Heart right ventricle (tissue), 16 donors: ENCODE results near the gene PBX4. TPM values are rescaled to one million over a fixed set of nuclear protein-coding genes. Genes with fewer than 3 reads are reported as not detected.

Experiments
- ATAC-seq, 8 donors: fragments of 200-7000 bp; cut with Tn5 transposase; one replicate each; pipeline ENCODE4 v1.9.1; 2020; ENCODE audit warnings: mild to moderate bottlenecking in 8 of 8, moderate library complexity in 8 of 8, moderate number of reproducible peaks in 1 of 8
- DNase-seq, 2 donors: peaks; one replicate each; pipeline ENCODE4 v3.0.0-alpha.2; 2020
- H3K27ac ChIP-seq, 10 donors: fragments of 200-600 bp; sonication (generic) in 2 of 10; one replicate each; pipeline versions ENCODE4 v1.5.0 to v1.8.0; 2020 to 2022; ENCODE audit warnings: mild to moderate bottlenecking in 3 of 10
- H3K27me3 ChIP-seq, 7 donors: fragments of 200-600 bp; one replicate each; pipeline ENCODE4 v1.8.0; 2021 to 2022; ENCODE audit warnings: mild to moderate bottlenecking in 2 of 7
- H3K36me3 ChIP-seq, 9 donors: fragments of 200-600 bp; sonication (generic) in 1 of 9; one replicate each; pipeline versions ENCODE4 v1.5.0 to v1.8.0; 2020 to 2022; ENCODE audit warnings: mild to moderate bottlenecking in 2 of 9
- H3K4me1 ChIP-seq, 9 donors: fragments of 200-600 bp; sonication (generic) in 1 of 9; one replicate each; pipeline versions ENCODE4 v1.5.0 to v1.8.0; 2020 to 2022; ENCODE audit warnings: mild to moderate bottlenecking in 4 of 9
- H3K4me3 ChIP-seq, 10 donors: fragments of 200-600 bp; sonication (generic) in 2 of 10; one replicate each; pipeline versions ENCODE4 v1.5.0 to v1.8.0; 2020 to 2022; ENCODE audit warnings: mild to moderate bottlenecking in 7 of 10, moderate library complexity in 2 of 10
- H3K9me3 ChIP-seq, 11 donors: fragments of 200-600 bp in 10 of 11; sonication (generic) in 2 of 11; one replicate each; pipeline versions ENCODE4 v1.5.0 to v1.8.0; 2013 to 2022; ENCODE audit warnings: mild to moderate bottlenecking in 2 of 11, control low read depth in 1 of 11, moderate library complexity in 1 of 11
- CTCF ChIP-seq, 9 donors: fragments of 200-600 bp; sonication (generic) in 2 of 9; IDR thresholded peaks; one replicate each; pipeline versions ENCODE4 v1.5.0 to v1.8.0; 2021 to 2022; ENCODE audit warnings: antibody characterized with exemption in 9 of 9, mild to moderate bottlenecking in 5 of 9, moderate library complexity in 1 of 9
- WGBS, 2 donors: extraction: QIAGEN DNeasy Blood & Tissue Kit; methylation state at CpG; one replicate each; pipeline ENCODE4 v1.1.7; 2013; ENCODE audit warnings: inconsistent platforms in 1 of 2; 5-methylcytosine and 5-hydroxymethylcytosine counted together
- intact Hi-C, 10 donors: fragments of 100-400 bp; cut with DNase I; formaldehyde crosslinking; loops; one replicate each; pipeline versions ENCODE4 v1.11.1 to v1.14.2; 2022
- polyA plus RNA-seq, 2 donors: library from polyadenylated mRNA; stranded (reverse); fragments of 200-250 nt; gene quantifications; one replicate each; pipeline ENCODE4 v1.2.3, GENCODE V29; 2013
- total RNA-seq, 10 donors: library from RNA; stranded (reverse); fragmentation: NEBNext Ultra II Directional in 3 of 10; extraction: Animal tissue kit (Norgen Biotek cat#: 25700) in 3 of 10; gene quantifications; one replicate each; pipeline versions ENCODE4 v1.2.1 to v1.2.4, GENCODE V29; 2021 to 2023
- donor health status: Arrhythmogenic right ventricular cardiomyopathy.
- donor health status: ischemic (EF 13 %, LVEDD 7.1; RV severe dilation, severe dysfunction).
- donor health status: healthy with polysubstance abuse.
- donor health status: DM: no; HTN: yes; CAD: no.
- donor health status: DM: no; HTN: no; CAD: no.
- donor health status: ischemic (EF 25% LVEDD 6.9; RV normal size, moderate dysfunction).
- donor health status: ischemic (EF 25% LVEDD 5.7; RV mildly dilated, moderate dysfunction).
- donor health status: healthy.
- donor health status: DM: yes; HTN: yes; CAD: no.
- donor health status: Ischemic cardiomyopathy.
- donor health status: ischemic (EF 35%, LVEDD 5.7; RV mildly dilated, moderate dysfunction).
- donor health status: nonischemic (EF 11% LVEDD 7.7; RV severe dilation, severe dysfunction).
- donor health status: DM: yes; HTN: yes; CAD: no.
- donor health status: PGD.
- donor health status: ischemic (EF 29% LVEDD 5.4; RV normal size, mild dysfunction).
- donor health status: nonischemic (EF 23%, LVEDD 6.1; RV moderate dilation, normal function).

The PBX4 gene
- total and polyA plus RNA-seq, 12 donors = 0.06 to 1.2 (median 0.36) TPM; not detected in 7

- Histone ChIP-seq H3K4me3 (no peak overlapping the region), H3K9me3 (no peaks in the 10 kb centered on the region), H3K27me3 (peaks cover 4 to 88% (median 74%) of the 10 kb centered on the region in 7 donors), H3K4me1 (peaks cover 12 to 46% (median 34%) of the 10 kb centered on the region in 9 donors), H3K36me3 (no peaks in the 10 kb centered on the region), H3K27ac (no peak overlapping the region)
- no peak for TF ChIP-seq CTCF (IDR thresholded peaks at IDR 0.05)
- ATAC-seq (no peak), DNase-seq (no peak)
- 84 to 89% methylated on average over 12 of the region's 12 CpGs for WGBS, 2 donors
- intact Hi-C loops = no loop called here
Observed at GRCh38 chr19:19542507-19542906, 76.0 kb downstream of the PBX4 start.

- Histone ChIP-seq H3K36me3 (no peaks in the 10 kb centered on the region), H3K4me1 (peaks cover 9 to 37% (median 28%) of the 10 kb centered on the region in 9 donors), H3K27ac (no peak overlapping the region), H3K4me3 (no peak overlapping the region), H3K27me3 (peaks cover 4 to 83% (median 70%) of the 10 kb centered on the region in 7 donors), H3K9me3 (no peaks in the 10 kb centered on the region)
- DNase-seq (no peak), ATAC-seq (no peak)
- no peak for TF ChIP-seq CTCF (IDR thresholded peaks at IDR 0.05)
- 85 to 91% methylated on average over 16 of the region's 16 CpGs for WGBS, 2 donors
- intact Hi-C loops = no loop called here
Observed at GRCh38 chr19:19541616-19542015, 76.9 kb downstream of the PBX4 start.

- intact Hi-C loops = no loop called here
- peak overlapping the region in 6 of 10 donors; percentile 5 to 26 (median 12) for H3K4me3 ChIP-seq
- peaks cover 9 to 35% (median 26%) of the 10 kb centered on the region in 9 donors for H3K4me1 ChIP-seq
- H3K36me3 ChIP-seq = no peaks in the 10 kb centered on the region
- no peaks in the 10 kb centered on the region for H3K9me3 ChIP-seq
- peaks cover 4 to 78% (median 70%) of the 10 kb centered on the region in 7 donors for H3K27me3 ChIP-seq
- WGBS, 2 donors = 3 to 4% methylated on average over 45 of the region's 45 CpGs
- no peak overlapping the region for H3K27ac ChIP-seq
- no peak for TF ChIP-seq CTCF (IDR thresholded peaks at IDR 0.05)
- DNase-seq (no peak), ATAC-seq (peak in 2 of 8 donors; percentile 18 to 21)
Observed at GRCh38 chr19:19540715-19541515, 77.6 kb downstream of the PBX4 start.

- DNase-seq (peak; percentile 45 to 73), ATAC-seq (peak; percentile 9 to 46 (median 22))
- intact Hi-C loops = no loop called here
- Histone ChIP-seq H3K27me3 (peaks cover 4 to 73% (median 70%) of the 10 kb centered on the region in 7 donors), H3K36me3 (no peaks in the 10 kb centered on the region), H3K4me1 (peaks cover 9 to 35% (median 26%) of the 10 kb centered on the region in 9 donors), H3K4me3 (peak overlapping the region in 4 of 10 donors; percentile 5 to 26 (median 12)), H3K27ac (no peak overlapping the region), H3K9me3 (no peaks in the 10 kb centered on the region)
- WGBS, 2 donors = 11 to 15% methylated on average over 57 to 74 of the region's 74 CpGs
- no peak for TF ChIP-seq CTCF (IDR thresholded peaks at IDR 0.05)
Observed at GRCh38 chr19:19540064-19540714, 78.3 kb downstream of the PBX4 start.
